ENCODE measurements around the gene DNASE1L3. TPM values are rescaled to one million over a fixed set of nuclear protein-coding genes. Genes with fewer than 3 reads are reported as not detected.

The DNASE1L3 gene, protein sequence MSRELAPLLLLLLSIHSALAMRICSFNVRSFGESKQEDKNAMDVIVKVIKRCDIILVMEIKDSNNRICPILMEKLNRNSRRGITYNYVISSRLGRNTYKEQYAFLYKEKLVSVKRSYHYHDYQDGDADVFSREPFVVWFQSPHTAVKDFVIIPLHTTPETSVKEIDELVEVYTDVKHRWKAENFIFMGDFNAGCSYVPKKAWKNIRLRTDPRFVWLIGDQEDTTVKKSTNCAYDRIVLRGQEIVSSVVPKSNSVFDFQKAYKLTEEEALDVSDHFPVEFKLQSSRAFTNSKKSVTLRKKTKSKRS
- total RNA-seq (under 1 TPM in 4 of 5 donors, not detected in 1; 0.30 to 0.73 (median 0.45) TPM), total RNA-seq (0 to 2.4 (median 0.14) reads per million in 29 experiments)
- total RNA-seq (2013): 0.22 TPM

DNA sequence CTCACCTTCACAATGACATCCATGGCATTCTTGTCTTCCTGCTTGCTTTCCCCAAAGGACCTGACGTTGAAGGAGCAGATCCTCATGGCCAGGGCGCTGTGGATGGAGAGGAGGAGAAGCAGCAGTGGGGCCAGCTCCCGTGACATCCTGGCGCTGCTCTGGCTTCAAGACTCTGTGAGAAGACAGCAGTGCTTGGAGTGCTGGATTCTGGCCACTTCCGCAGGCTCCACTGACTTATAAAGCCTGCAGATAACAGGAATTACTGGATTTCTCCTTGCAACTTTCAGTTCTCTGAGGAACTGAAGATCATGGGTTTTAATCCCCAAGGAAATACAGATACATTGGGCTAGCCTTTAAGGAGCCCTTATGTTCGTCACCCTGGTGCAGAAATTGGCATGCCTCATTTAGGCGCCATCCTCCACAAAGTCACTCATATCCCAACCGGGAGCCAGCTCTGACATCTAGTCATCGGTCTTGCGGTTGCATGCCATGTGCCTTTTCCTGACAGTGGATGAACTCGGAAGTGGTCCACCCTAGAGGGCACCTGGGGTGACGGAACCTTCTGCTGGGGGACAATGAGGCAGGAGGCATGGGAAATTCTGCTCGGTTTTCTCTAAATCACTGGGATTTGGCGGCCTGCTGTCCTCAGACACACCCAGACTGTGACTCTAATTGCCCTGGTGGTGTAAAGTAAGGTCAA, at the start of gene DNASE1L3:
Gene DNASE1L3 (minus strand): TSS at position 212 of the 700 bp plus-strand sequence. CDS start 66 bp downstream, at position 146.
- Mint-ChIP-seq H3K27ac (no peak within 1 kb of the TSS), H3K9me3 (no peaks in the 10 kb centered on the region), H3K36me3 (no peaks in the 10 kb centered on the region), H3K4me3 (no peak within 1 kb of the TSS), H3K4me1 (peaks cover 5 to 13% (median 8%) of the 10 kb centered on the region in 3 donors), H3K27me3 (peaks cover 4 to 5% of the 10 kb centered on the region in 2 donors)
- H3K4me1 ChIP-seq (ENCODE audit: control insufficient read depth in 1 of 2, extremely low read depth in 1 of 2, insufficient read depth in 2 of 2, low read length in 2 of 2): no peaks in the 10 kb centered on the region
- no peak for DNase-seq
- H3K4me3 ChIP-seq (ENCODE audit: control insufficient read depth in 1 of 2, extremely low read depth in 1 of 2, low read length in 1 of 2): no peak within 1 kb of the TSS
- H3K36me3 ChIP-seq (ENCODE audit: control insufficient read depth in 2 of 2, extremely low read depth in 1 of 2, insufficient read depth in 1 of 2, low read length in 1 of 2): no peaks in the 10 kb centered on the region
- no peaks in the 10 kb centered on the region for H3K9me3 ChIP-seq
- H3K27me3 ChIP-seq (replicated peaks in 1 of 2; ENCODE audit: control insufficient read depth in 2 of 2, extremely low read depth in 1 of 2, insufficient read depth in 2 of 2, low read length in 1 of 2): peaks cover 0 to 12% of the 10 kb centered on the region in 2 experiments
- POLR2A ChIA-PET: no interaction called here
- H3K27ac ChIP-seq (ENCODE audit: low read length): no peak within 1 kb of the TSS
- CTCF ChIA-PET: interaction anchor here (0.6 to 1.1 kb wide), 2 partner anchors 21 to 22 kb away, joined by 3 read pairs; no protein-coding TSS in a partner anchor
- 75% methylated on average over 12 of the region's 14 CpGs for WGBS (ENCODE audit: insufficient coverage)
- no peak for ATAC-seq (replicated peaks in 1 of 4)

DNA sequence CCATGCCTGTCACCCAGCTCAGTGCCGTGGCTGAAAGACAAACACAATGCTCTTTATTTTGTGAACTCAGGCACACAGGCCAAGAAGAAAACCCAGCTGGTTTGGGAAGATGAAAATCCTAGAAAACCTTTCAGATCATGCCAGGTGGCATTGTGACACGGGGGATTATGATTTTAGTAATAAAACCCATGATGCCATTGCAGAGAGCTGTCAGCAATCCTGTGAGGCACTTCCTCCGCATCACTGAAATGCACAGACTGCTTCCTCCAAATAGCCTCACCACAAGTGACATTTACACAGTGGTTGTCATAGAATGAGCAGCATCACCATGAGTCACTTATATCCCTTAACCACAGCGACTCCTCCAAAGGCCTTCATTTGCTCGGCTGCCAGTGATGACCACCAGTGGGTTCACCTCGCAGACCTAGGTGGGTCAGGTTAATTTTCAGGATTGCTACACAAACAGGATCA, 49.5 kb upstream of the DNASE1L3 start:
- Mint-ChIP-seq H3K27me3 (no peaks in the 10 kb centered on the region), H3K27ac (no peak overlapping the region), H3K4me1 (peaks cover 0 to 2% (median 0%) of the 10 kb centered on the region in 3 donors), H3K4me3 (no peak overlapping the region), H3K9me3 (no peaks in the 10 kb centered on the region), H3K36me3 (peaks cover 38% of the 10 kb centered on the region)
- no peaks in the 10 kb centered on the region for H3K4me1 ChIP-seq (ENCODE audit: control insufficient read depth in 1 of 2, extremely low read depth in 1 of 2, insufficient read depth in 2 of 2, low read length in 2 of 2)
- WGBS (ENCODE audit: insufficient coverage): 80% methylated on average over 2 of the region's 6 CpGs
- H3K36me3 ChIP-seq (ENCODE audit: control insufficient read depth in 2 of 2, extremely low read depth in 1 of 2, insufficient read depth in 1 of 2, low read length in 1 of 2): peaks cover 9 to 15% of the 10 kb centered on the region in 2 donors
- ATAC-seq (replicated peaks in 1 of 4): no peak
- POLR2A ChIA-PET: no interaction called here
- no peak overlapping the region for H3K27ac ChIP-seq (ENCODE audit: low read length)
- DNase-seq: no peak
- no peak overlapping the region for H3K4me3 ChIP-seq (ENCODE audit: control insufficient read depth in 1 of 2, extremely low read depth in 1 of 2, low read length in 1 of 2)
- CTCF ChIA-PET: no interaction called here
- no peaks in the 10 kb centered on the region for H3K9me3 ChIP-seq
- H3K27me3 ChIP-seq (replicated peaks in 1 of 2; ENCODE audit: control insufficient read depth in 2 of 2, extremely low read depth in 1 of 2, insufficient read depth in 2 of 2, low read length in 1 of 2): no peaks in the 10 kb centered on the region

DNA sequence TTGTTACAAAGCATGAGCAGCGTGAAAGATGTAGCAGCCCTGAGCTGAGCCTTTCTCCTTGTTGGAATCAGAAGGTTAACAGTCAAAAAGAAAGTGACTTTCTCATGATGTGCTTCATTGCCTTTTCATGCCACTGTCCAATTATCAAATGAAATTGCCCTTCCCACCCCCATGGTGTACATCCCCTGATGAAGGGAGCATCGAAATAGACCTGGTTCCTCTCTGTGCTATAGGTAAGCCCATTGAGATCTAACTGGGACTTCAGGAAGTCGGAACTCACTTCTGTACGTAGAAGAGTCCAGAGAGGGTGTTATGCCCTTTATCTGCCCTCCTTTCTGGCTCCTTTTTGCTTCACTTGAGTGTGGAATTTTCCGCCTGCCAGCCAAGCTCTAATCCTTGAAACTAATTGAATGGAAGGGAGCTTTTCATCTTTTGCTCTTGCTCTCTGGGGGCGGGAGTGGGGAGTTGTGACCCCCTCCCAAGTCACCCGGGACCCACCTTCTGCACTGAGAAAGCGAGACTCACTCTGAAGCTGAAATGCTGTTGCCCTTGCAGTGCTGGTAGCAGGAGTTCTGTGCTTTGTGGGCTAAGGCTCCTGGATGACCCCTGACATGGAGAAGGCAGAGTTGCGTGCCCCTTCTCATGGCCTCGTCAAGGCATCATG, 47.8 kb upstream of the DNASE1L3 start:
- WGBS (ENCODE audit: insufficient coverage): 87% methylated on average over 5 of the region's 10 CpGs
- no peak overlapping the region for H3K27ac Mint-ChIP-seq

DNA sequence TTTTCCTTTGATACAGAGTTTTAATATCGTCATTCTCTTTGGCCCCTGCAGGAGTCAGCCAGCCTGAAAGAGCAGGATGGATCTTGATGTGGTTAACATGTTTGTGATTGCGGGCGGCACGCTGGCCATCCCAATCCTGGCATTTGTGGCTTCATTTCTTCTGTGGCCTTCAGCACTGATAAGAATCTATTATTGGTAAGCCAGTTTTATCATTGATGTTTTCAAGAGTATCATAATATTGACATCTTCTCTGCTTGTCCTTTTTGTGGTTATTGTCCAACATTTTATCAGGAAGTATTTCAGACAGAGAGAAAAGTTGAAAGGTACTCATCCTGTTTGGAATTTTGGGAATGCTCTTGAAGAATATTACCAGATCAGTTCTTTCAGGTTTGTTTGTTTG, 45.7 kb upstream of the DNASE1L3 start:
- H3K9me3 ChIP-seq: no peaks in the 10 kb centered on the region
- no peak overlapping the region for H3K4me3 Mint-ChIP-seq
- no peak overlapping the region for H3K4me3 ChIP-seq (ENCODE audit: control insufficient read depth in 1 of 2, extremely low read depth in 1 of 2, low read length in 1 of 2)
- peaks cover 0 to 2% of the 10 kb centered on the region in 2 experiments for H3K4me1 ChIP-seq (ENCODE audit: control insufficient read depth in 1 of 2, extremely low read depth in 1 of 2, insufficient read depth in 2 of 2, low read length in 2 of 2)
- CTCF ChIA-PET: no interaction called here
- H3K27me3 Mint-ChIP-seq: no peaks in the 10 kb centered on the region
- POLR2A ChIA-PET: no interaction called here
- DNase-seq (no peak), ATAC-seq (replicated peaks in 1 of 4) (no peak)
- peaks cover 33% of the 10 kb centered on the region for H3K36me3 Mint-ChIP-seq
- H3K27ac ChIP-seq (ENCODE audit: low read length): no peak overlapping the region
- no CpG with 5 or more reads among the region's 4 CpGs for WGBS (ENCODE audit: insufficient coverage)
- no peaks in the 10 kb centered on the region for H3K27me3 ChIP-seq (replicated peaks in 1 of 2; ENCODE audit: control insufficient read depth in 2 of 2, extremely low read depth in 1 of 2, insufficient read depth in 2 of 2, low read length in 1 of 2)
- no peak overlapping the region for H3K27ac Mint-ChIP-seq
- peaks cover 0 to 5% (median 5%) of the 10 kb centered on the region in 3 donors for H3K4me1 Mint-ChIP-seq
- H3K36me3 ChIP-seq (ENCODE audit: control insufficient read depth in 2 of 2, extremely low read depth in 1 of 2, insufficient read depth in 1 of 2, low read length in 1 of 2): peaks cover 12 to 15% of the 10 kb centered on the region in 2 donors
- H3K9me3 Mint-ChIP-seq: no peaks in the 10 kb centered on the region

More for the DNA sequence above, 47.8 kb upstream of the DNASE1L3 start:
- CTCF ChIA-PET: no interaction called here
- H3K36me3 Mint-ChIP-seq: peaks cover 38% of the 10 kb centered on the region
- no peaks in the 10 kb centered on the region for H3K27me3 Mint-ChIP-seq
- peaks cover 9 to 15% of the 10 kb centered on the region in 2 donors for H3K36me3 ChIP-seq (ENCODE audit: control insufficient read depth in 2 of 2, extremely low read depth in 1 of 2, insufficient read depth in 1 of 2, low read length in 1 of 2)
- H3K4me3 ChIP-seq (ENCODE audit: control insufficient read depth in 1 of 2, extremely low read depth in 1 of 2, low read length in 1 of 2): no peak overlapping the region
- no peak overlapping the region for H3K4me3 Mint-ChIP-seq
- POLR2A ChIA-PET: no interaction called here
- H3K4me1 ChIP-seq (ENCODE audit: control insufficient read depth in 1 of 2, extremely low read depth in 1 of 2, insufficient read depth in 2 of 2, low read length in 2 of 2): no peaks in the 10 kb centered on the region
- ATAC-seq (replicated peaks in 1 of 4) (no peak), DNase-seq (no peak)
- H3K27ac ChIP-seq (ENCODE audit: low read length): no peak overlapping the region
- peaks cover 0 to 2% (median 0%) of the 10 kb centered on the region in 3 donors for H3K4me1 Mint-ChIP-seq
- no peaks in the 10 kb centered on the region for H3K27me3 ChIP-seq (replicated peaks in 1 of 2; ENCODE audit: control insufficient read depth in 2 of 2, extremely low read depth in 1 of 2, insufficient read depth in 2 of 2, low read length in 1 of 2)
- no peaks in the 10 kb centered on the region for H3K9me3 Mint-ChIP-seq
- no peaks in the 10 kb centered on the region for H3K9me3 ChIP-seq

DNA sequence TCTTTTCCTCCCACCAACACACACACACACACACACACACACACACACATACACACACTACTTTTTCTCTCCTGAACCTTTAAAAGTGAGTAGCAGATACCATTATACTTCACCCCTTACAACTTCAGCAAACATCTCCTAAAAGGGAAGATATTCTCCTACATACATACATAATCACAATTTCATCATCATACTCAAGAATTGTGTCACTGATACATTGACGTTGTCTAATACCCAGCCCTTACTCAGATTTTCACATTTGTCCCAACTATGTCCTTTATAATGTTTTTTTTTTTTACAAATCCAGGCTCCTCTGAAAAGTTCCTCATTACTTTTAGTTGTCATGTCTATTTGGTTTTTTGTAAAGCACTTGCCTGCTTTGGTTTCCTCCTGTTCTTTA, 45.3 kb upstream of the DNASE1L3 start:
- ChIA-PET CTCF (no interaction called here), POLR2A (no interaction called here)
- no peaks in the 10 kb centered on the region for H3K27me3 Mint-ChIP-seq
- no peak overlapping the region for H3K4me3 ChIP-seq (ENCODE audit: control insufficient read depth in 1 of 2, extremely low read depth in 1 of 2, low read length in 1 of 2)
- no peak overlapping the region for H3K4me3 Mint-ChIP-seq
- H3K4me1 Mint-ChIP-seq: peaks cover 0 to 5% (median 5%) of the 10 kb centered on the region in 3 donors
- WGBS (ENCODE audit: insufficient coverage): no CpG with 5 or more reads among the region's 1 CpG
- DNase-seq: no peak
- peaks cover 12 to 15% of the 10 kb centered on the region in 2 donors for H3K36me3 ChIP-seq (ENCODE audit: control insufficient read depth in 2 of 2, extremely low read depth in 1 of 2, insufficient read depth in 1 of 2, low read length in 1 of 2)
- H3K27me3 ChIP-seq (replicated peaks in 1 of 2; ENCODE audit: control insufficient read depth in 2 of 2, extremely low read depth in 1 of 2, insufficient read depth in 2 of 2, low read length in 1 of 2): no peaks in the 10 kb centered on the region
- H3K27ac Mint-ChIP-seq: no peak overlapping the region
- H3K4me1 ChIP-seq (ENCODE audit: control insufficient read depth in 1 of 2, extremely low read depth in 1 of 2, insufficient read depth in 2 of 2, low read length in 2 of 2): peaks cover 0 to 2% of the 10 kb centered on the region in 2 experiments
- ATAC-seq (replicated peaks in 1 of 4): no peak
- H3K9me3 Mint-ChIP-seq: no peaks in the 10 kb centered on the region
- no peaks in the 10 kb centered on the region for H3K9me3 ChIP-seq
- no peak overlapping the region for H3K27ac ChIP-seq (ENCODE audit: low read length)
- peaks cover 35% of the 10 kb centered on the region for H3K36me3 Mint-ChIP-seq

DNA sequence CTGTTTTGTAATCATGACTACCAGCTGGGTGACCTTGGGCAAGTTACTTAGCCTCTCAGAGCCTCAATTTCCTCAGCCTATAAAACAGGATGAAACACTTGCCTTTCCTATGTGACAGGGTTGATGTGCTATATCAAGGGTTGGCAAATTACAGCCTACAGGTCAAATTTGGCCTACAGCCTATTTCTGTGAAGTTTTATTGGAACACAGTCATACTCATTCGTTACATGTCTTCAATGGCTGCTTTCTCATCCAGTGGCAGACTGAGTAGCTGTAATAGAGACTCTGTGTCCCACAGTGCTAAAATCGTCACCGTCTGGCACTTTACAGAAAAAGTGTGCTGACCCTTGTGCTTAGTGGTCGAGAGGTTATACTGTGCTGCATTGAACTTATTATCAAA, 43.4 kb upstream of the DNASE1L3 start:
- H3K4me1 ChIP-seq (ENCODE audit: control insufficient read depth in 1 of 2, extremely low read depth in 1 of 2, insufficient read depth in 2 of 2, low read length in 2 of 2): peaks cover 0 to 2% of the 10 kb centered on the region in 2 experiments
- WGBS (ENCODE audit: insufficient coverage): 100% methylated on average over 1 of the region's 4 CpGs
- peaks cover 0 to 11% (median 6%) of the 10 kb centered on the region in 3 donors for H3K4me1 Mint-ChIP-seq
- H3K4me3 ChIP-seq (ENCODE audit: control insufficient read depth in 1 of 2, extremely low read depth in 1 of 2, low read length in 1 of 2): no peak overlapping the region
- H3K27me3 ChIP-seq (replicated peaks in 1 of 2; ENCODE audit: control insufficient read depth in 2 of 2, extremely low read depth in 1 of 2, insufficient read depth in 2 of 2, low read length in 1 of 2): no peaks in the 10 kb centered on the region
- ATAC-seq (replicated peaks in 1 of 4) (no peak), DNase-seq (no peak)
- peaks cover 36% of the 10 kb centered on the region for H3K36me3 Mint-ChIP-seq
- ChIA-PET POLR2A (no interaction called here), CTCF (interaction anchor here in 1 of 2 donors (0.5 kb wide), 1 partner anchor 23 kb away, joined by 6 read pairs; no protein-coding TSS in a partner anchor)
- no peak overlapping the region for H3K27ac ChIP-seq (ENCODE audit: low read length)
- H3K9me3 Mint-ChIP-seq: no peaks in the 10 kb centered on the region
- H3K4me3 Mint-ChIP-seq: no peak overlapping the region
- H3K27ac Mint-ChIP-seq: no peak overlapping the region
- H3K36me3 ChIP-seq (ENCODE audit: control insufficient read depth in 2 of 2, extremely low read depth in 1 of 2, insufficient read depth in 1 of 2, low read length in 1 of 2): peaks cover 7 to 14% of the 10 kb centered on the region in 2 donors
- H3K9me3 ChIP-seq: no peaks in the 10 kb centered on the region
- no peaks in the 10 kb centered on the region for H3K27me3 Mint-ChIP-seq

Data from T-cell (primary cell).